Central memory CD8-positive, alpha-beta T cell (primary cell): Measurements from ENCODE around the gene UMOD.

ENCODE experiments used
- ATAC-seq: fragments of 150-1000 bp; cut with Tn5 transposase; replicated peaks from 2 replicates; pipeline ENCODE4 v1.10.0; 2022; ENCODE audit warnings: mild to moderate bottlenecking, moderate FRiP score, moderate number of reproducible peaks; ENCODE audit not compliant: poor library complexity, severe bottlenecking; ENCODE audit errors: extremely low read depth
- DNase-seq, 2 donors: peaks; one replicate each; pipeline ENCODE4 v3.0.0; 2021; ENCODE audit warnings: low spot score in 2 of 2
- H3K27ac Mint-ChIP-seq: one replicate; pipeline ENCODE4 v1.8.0; 2022; ENCODE audit warnings: low read depth, mild to moderate bottlenecking, moderate library complexity, mixed read lengths
- H3K27me3 Mint-ChIP-seq: one replicate; pipeline ENCODE4 v1.8.0; 2022; ENCODE audit warnings: mixed read lengths
- H3K36me3 Mint-ChIP-seq: one replicate; pipeline ENCODE4 v1.8.0; 2022; ENCODE audit warnings: mild to moderate bottlenecking, moderate library complexity, mixed read lengths; ENCODE audit not compliant: insufficient read depth
- H3K4me1 Mint-ChIP-seq: one replicate; pipeline ENCODE4 v1.8.0; 2022; ENCODE audit warnings: mixed read lengths
- H3K4me3 Mint-ChIP-seq: one replicate; pipeline ENCODE4 v1.8.0; 2022; ENCODE audit warnings: mild to moderate bottlenecking, moderate library complexity, mixed read lengths
- H3K9me3 Mint-ChIP-seq: one replicate; pipeline ENCODE4 v1.8.0; 2022; ENCODE audit warnings: mixed read lengths

UMOD gene

GRCh38 chr16:20353379-20353778 is 864 bp upstream of the UMOD start:
- no peak overlapping the region for H3K27ac Mint-ChIP-seq
- peaks cover 5% of the 10 kb centered on the region for H3K9me3 Mint-ChIP-seq
- peaks cover 26% of the 10 kb centered on the region for H3K27me3 Mint-ChIP-seq
- no peak for DNase-seq
- no peak overlapping the region for H3K4me3 Mint-ChIP-seq
- no peaks in the 10 kb centered on the region for H3K36me3 Mint-ChIP-seq
- ATAC-seq = no peak
- H3K4me1 Mint-ChIP-seq = no peaks in the 10 kb centered on the region

GRCh38 chr16:20349615-20350014 is 2.9 kb downstream of the UMOD start:
- Mint-ChIP-seq H3K9me3 (no peaks in the 10 kb centered on the region), H3K36me3 (no peaks in the 10 kb centered on the region), H3K27ac (no peak overlapping the region), H3K4me1 (no peaks in the 10 kb centered on the region), H3K27me3 (peaks cover under 1% of the 10 kb centered on the region), H3K4me3 (no peak overlapping the region)
- DNase-seq = no peak
- no peak for ATAC-seq

GRCh38 chr16:20348365-20349185 is 3.9 kb downstream of the UMOD start:
- H3K4me1 Mint-ChIP-seq = no peaks in the 10 kb centered on the region
- no peak overlapping the region for H3K4me3 Mint-ChIP-seq
- H3K36me3 Mint-ChIP-seq = no peaks in the 10 kb centered on the region
- H3K9me3 Mint-ChIP-seq = no peaks in the 10 kb centered on the region
- no peak overlapping the region for H3K27ac Mint-ChIP-seq
- ATAC-seq = no peak
- H3K27me3 Mint-ChIP-seq = no peaks in the 10 kb centered on the region
- DNase-seq = no peak

- Mint-ChIP-seq H3K27ac (no peak overlapping the region), H3K4me3 (no peak overlapping the region), H3K9me3 (no peaks in the 10 kb centered on the region), H3K4me1 (no peaks in the 10 kb centered on the region), H3K27me3 (no peaks in the 10 kb centered on the region), H3K36me3 (no peaks in the 10 kb centered on the region)
- no peak for DNase-seq
- ATAC-seq = no peak
These were observed 4.7 kb downstream of the UMOD start for GRCh38 chr16:20347666-20348364.

GRCh38 chr16:20344611-20345010 is 7.9 kb downstream of the UMOD start:
- no peak for DNase-seq

GRCh38 chr16:20339744-20340143 is 12.8 kb downstream of the UMOD start:
- ATAC-seq (no peak), DNase-seq (no peak)
- no peaks in the 10 kb centered on the region for H3K36me3 Mint-ChIP-seq
- H3K9me3 Mint-ChIP-seq = no peaks in the 10 kb centered on the region
- H3K27ac Mint-ChIP-seq = no peak overlapping the region
- H3K4me3 Mint-ChIP-seq = no peak overlapping the region
- peaks cover 12% of the 10 kb centered on the region for H3K27me3 Mint-ChIP-seq
- H3K4me1 Mint-ChIP-seq = no peaks in the 10 kb centered on the region

More at GRCh38 chr16:20344611-20345010, 7.9 kb downstream of the UMOD start:
- Mint-ChIP-seq H3K27ac (no peak overlapping the region), H3K4me3 (no peak overlapping the region), H3K4me1 (no peaks in the 10 kb centered on the region), H3K36me3 (no peaks in the 10 kb centered on the region), H3K27me3 (no peaks in the 10 kb centered on the region), H3K9me3 (no peaks in the 10 kb centered on the region)
- no peak for ATAC-seq

GRCh38 chr16:20336955-20337354 is 15.6 kb downstream of the UMOD start:
- peaks cover 12% of the 10 kb centered on the region for H3K27me3 Mint-ChIP-seq
- no peaks in the 10 kb centered on the region for H3K36me3 Mint-ChIP-seq
- H3K9me3 Mint-ChIP-seq = no peaks in the 10 kb centered on the region
- no peak overlapping the region for H3K27ac Mint-ChIP-seq
- H3K4me1 Mint-ChIP-seq = no peaks in the 10 kb centered on the region
- H3K4me3 Mint-ChIP-seq = no peak overlapping the region
- DNase-seq = no peak
- ATAC-seq = no peak

GRCh38 chr16:20334396-20334795 is 18.1 kb downstream of the UMOD start:
- DNase-seq = no peak
- ATAC-seq = no peak
- peaks cover under 1% of the 10 kb centered on the region for H3K9me3 Mint-ChIP-seq
- no peak overlapping the region for H3K4me3 Mint-ChIP-seq
- no peaks in the 10 kb centered on the region for H3K36me3 Mint-ChIP-seq
- H3K27me3 Mint-ChIP-seq = peaks cover 12% of the 10 kb centered on the region
- no peak overlapping the region for H3K27ac Mint-ChIP-seq
- no peaks in the 10 kb centered on the region for H3K4me1 Mint-ChIP-seq

- DNase-seq (no peak), ATAC-seq (no peak)
- no peak overlapping the region for H3K4me3 Mint-ChIP-seq
- no peaks in the 10 kb centered on the region for H3K36me3 Mint-ChIP-seq
- no peaks in the 10 kb centered on the region for H3K4me1 Mint-ChIP-seq
- H3K27me3 Mint-ChIP-seq = peaks cover 9% of the 10 kb centered on the region
- H3K9me3 Mint-ChIP-seq = peaks cover 5% of the 10 kb centered on the region
- H3K27ac Mint-ChIP-seq = no peak overlapping the region
These were observed 19.4 kb downstream of the UMOD start for GRCh38 chr16:20333120-20333519.

- Mint-ChIP-seq H3K27ac (no peak overlapping the region), H3K4me1 (no peaks in the 10 kb centered on the region)
- no peak for ATAC-seq
These were observed 20.1 kb downstream of the UMOD start for GRCh38 chr16:20332411-20332810.

GRCh38 chr16:20331635-20332034 is 20.9 kb downstream of the UMOD start:
- no peaks in the 10 kb centered on the region for H3K36me3 Mint-ChIP-seq
- H3K27me3 Mint-ChIP-seq = no peaks in the 10 kb centered on the region
- DNase-seq = no peak
- no peaks in the 10 kb centered on the region for H3K4me1 Mint-ChIP-seq
- peaks cover 5% of the 10 kb centered on the region for H3K9me3 Mint-ChIP-seq
- ATAC-seq = no peak
- no peak overlapping the region for H3K27ac Mint-ChIP-seq
- H3K4me3 Mint-ChIP-seq = no peak overlapping the region

More at GRCh38 chr16:20332411-20332810, 20.1 kb downstream of the UMOD start:
- Mint-ChIP-seq H3K36me3 (no peaks in the 10 kb centered on the region), H3K27me3 (peaks cover 2% of the 10 kb centered on the region), H3K4me3 (no peak overlapping the region), H3K9me3 (peaks cover 5% of the 10 kb centered on the region)
- no peak for DNase-seq

GRCh38 chr16:20329392-20330138 is 22.9 kb downstream of the UMOD start:
- no peak overlapping the region for H3K27ac Mint-ChIP-seq
- no peaks in the 10 kb centered on the region for H3K27me3 Mint-ChIP-seq
- peaks cover 5% of the 10 kb centered on the region for H3K9me3 Mint-ChIP-seq
- no peak for ATAC-seq
- DNase-seq = no peak
- H3K36me3 Mint-ChIP-seq = no peaks in the 10 kb centered on the region
- no peaks in the 10 kb centered on the region for H3K4me1 Mint-ChIP-seq
- no peak overlapping the region for H3K4me3 Mint-ChIP-seq
